Fibroblast of peridontal ligament (primary cell): ENCODE results near the gene CDC26.
"Not testable (repeated sequence)": the region's sequence is repeated elsewhere in the genome, so short reads cannot be mapped to it uniquely, and the experiment has no call there.

Experiments used
- DNase-seq: peaks from one replicate; pipeline ENCODE4 v3.0.0-alpha.2; 2010; ENCODE audit errors: extremely low read depth

Gene CDC26

GRCh38 chr9:113275157-113276131 lies at the start of gene CDC26, which contains the start of gene PRPF4:
CDC26 (minus strand) TSS chr9:113275572; CDS start chr9:113272507, 3,065 bp downstream.
PRPF4 (plus strand) TSS chr9:113275658; CDS start chr9:113275744, 86 bp downstream.
- peak; percentile 98 for DNase-seq

GRCh38 chr9:113322671-113323070 lies 47.3 kb upstream of the CDC26 start:
- no peak for DNase-seq

GRCh38 chr9:113320051-113320450 lies 44.7 kb upstream of the CDC26 start:
- DNase-seq, result no peak

GRCh38 chr9:113319054-113319453 lies 43.7 kb upstream of the CDC26 start:
- no peak for DNase-seq

- peak; percentile 80 for DNase-seq
These were observed 42.4 kb upstream of the CDC26 start for GRCh38 chr9:113317777-113318176.

- no peak for DNase-seq
These were observed 40.7 kb upstream of the CDC26 start for GRCh38 chr9:113316030-113316429.

- no peak for DNase-seq
These were observed 39.9 kb upstream of the CDC26 start for GRCh38 chr9:113315231-113315630.

GRCh38 chr9:113313261-113313660 lies 37.9 kb upstream of the CDC26 start:
- DNase-seq, result no peak

GRCh38 chr9:113311961-113312360 lies 36.6 kb upstream of the CDC26 start:
- DNase-seq, result peak; percentile 38

- DNase-seq, result no peak
These were observed 35.2 kb upstream of the CDC26 start for GRCh38 chr9:113310538-113310937.

- DNase-seq, result peak; percentile 72
These were observed 33.9 kb upstream of the CDC26 start for GRCh38 chr9:113309204-113309813.

GRCh38 chr9:113307396-113307975 lies 32.1 kb upstream of the CDC26 start:
- DNase-seq, result no peak

- no peak for DNase-seq
These were observed 31.2 kb upstream of the CDC26 start for GRCh38 chr9:113306566-113306965.

- DNase-seq, result no peak
These were observed 27.5 kb upstream of the CDC26 start, which contains the start of gene RNF183 for GRCh38 chr9:113302792-113303418. RNF183 (minus strand) TSS chr9:113303376; CDS start chr9:113298184, 5,192 bp downstream.

GRCh38 chr9:113301548-113301947 lies 26.2 kb upstream of the CDC26 start:
- peak; percentile 6 for DNase-seq

GRCh38 chr9:113299800-113300292 lies 24.5 kb upstream of the CDC26 start:
- DNase-seq, result no peak

GRCh38 chr9:113298924-113299770 lies 23.8 kb upstream of the CDC26 start:
- DNase-seq, result no peak

- DNase-seq, result no peak
These were observed 22.9 kb upstream of the CDC26 start for GRCh38 chr9:113298311-113298710.

GRCh38 chr9:113296796-113297558 lies 21.6 kb upstream of the CDC26 start:
- peak; percentile 75 for DNase-seq

GRCh38 chr9:113296247-113296646 lies 20.9 kb upstream of the CDC26 start:
- not testable (repeated sequence) for DNase-seq
